ENCODE data around the gene ATP1A3. TPM values are rescaled to one million over a fixed set of nuclear protein-coding genes. Genes with fewer than 3 reads are reported as not detected.

ATP1A3 gene
- total and polyA plus RNA-seq, 9 donors, result 0.18 to 1.2 (median 0.56) TPM

- DNase-seq, result no peak
- peaks cover 4% of the 10 kb centered on the region for H3K27me3 ChIP-seq (ENCODE audit: control insufficient read depth, insufficient read depth, low read length)
- H3K36me3 ChIP-seq (ENCODE audit: control insufficient read depth, insufficient read depth, low read length), result no peaks in the 10 kb centered on the region
- H3K4me3 ChIP-seq (ENCODE audit: low read length), result no peak overlapping the region
- H3K27ac ChIP-seq (ENCODE audit: low read length), result no peak overlapping the region
- WGBS (ENCODE audit: insufficient coverage), result 87% methylated on average over 10 of the region's 10 CpGs
- H3K9me3 ChIP-seq (replicated peaks; ENCODE audit: control insufficient read depth, low read depth, low read length), result no peaks in the 10 kb centered on the region
- H3K4me1 ChIP-seq (ENCODE audit: control insufficient read depth, insufficient read depth, low read length), result no peaks in the 10 kb centered on the region
Measured at GRCh38 chr19:41987141-41987860, 6.7 kb downstream of the ATP1A3 start.

- Histone ChIP-seq H3K27me3 (ENCODE audit: control insufficient read depth, insufficient read depth, low read length) (no peaks in the 10 kb centered on the region), H3K4me1 (ENCODE audit: control insufficient read depth, insufficient read depth, low read length) (no peaks in the 10 kb centered on the region), H3K4me3 (ENCODE audit: low read length) (no peak overlapping the region), H3K36me3 (ENCODE audit: control insufficient read depth, insufficient read depth, low read length) (no peaks in the 10 kb centered on the region), H3K9me3 (replicated peaks; ENCODE audit: control insufficient read depth, low read depth, low read length) (no peaks in the 10 kb centered on the region), H3K27ac (ENCODE audit: low read length) (no peak overlapping the region)
- no peak for DNase-seq
- WGBS (ENCODE audit: insufficient coverage), result 95% methylated on average over 11 of the region's 17 CpGs
Measured at GRCh38 chr19:41984961-41985360, 9.1 kb downstream of the ATP1A3 start.

GRCh38 chr19:41981724-41982123 lies 12.3 kb downstream of the ATP1A3 start:
- Histone ChIP-seq H3K27ac (ENCODE audit: low read length) (no peak overlapping the region), H3K4me3 (ENCODE audit: low read length) (no peak overlapping the region), H3K4me1 (ENCODE audit: control insufficient read depth, insufficient read depth, low read length) (no peaks in the 10 kb centered on the region), H3K36me3 (ENCODE audit: control insufficient read depth, insufficient read depth, low read length) (no peaks in the 10 kb centered on the region), H3K27me3 (ENCODE audit: control insufficient read depth, insufficient read depth, low read length) (no peaks in the 10 kb centered on the region), H3K9me3 (replicated peaks; ENCODE audit: control insufficient read depth, low read depth, low read length) (no peaks in the 10 kb centered on the region)
- WGBS (ENCODE audit: insufficient coverage), result 83% methylated on average over 15 of the region's 15 CpGs
- DNase-seq, result no peak

DNA sequence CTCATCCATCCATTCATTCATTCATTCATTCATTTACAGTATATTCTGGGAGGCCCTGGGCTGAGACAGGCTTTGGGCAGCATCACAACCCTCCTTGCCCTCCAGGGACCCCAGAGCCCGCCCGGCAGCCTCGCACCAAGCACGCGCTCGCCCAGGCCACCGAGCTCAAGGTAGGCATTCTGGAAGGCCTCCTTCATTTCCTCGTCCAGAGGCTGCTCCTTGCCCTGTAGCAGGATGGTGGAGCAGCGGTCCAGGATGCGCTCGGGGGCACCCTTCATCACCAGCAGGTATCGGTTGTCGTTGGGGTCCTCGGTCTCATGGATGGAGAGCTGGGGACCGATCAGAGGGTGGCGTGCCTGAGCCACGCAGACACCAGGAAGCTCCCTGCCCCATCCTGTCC lies 15.6 kb downstream of the ATP1A3 start:
- 93% methylated on average over 14 of the region's 17 CpGs for WGBS (ENCODE audit: insufficient coverage)
- no peaks in the 10 kb centered on the region for H3K27me3 ChIP-seq (ENCODE audit: control insufficient read depth, insufficient read depth, low read length)
- no peak overlapping the region for H3K4me3 ChIP-seq (ENCODE audit: low read length)
- no peaks in the 10 kb centered on the region for H3K36me3 ChIP-seq (ENCODE audit: control insufficient read depth, insufficient read depth, low read length)
- no peaks in the 10 kb centered on the region for H3K4me1 ChIP-seq (ENCODE audit: control insufficient read depth, insufficient read depth, low read length)
- no peak for DNase-seq
- H3K9me3 ChIP-seq (replicated peaks; ENCODE audit: control insufficient read depth, low read depth, low read length), result no peaks in the 10 kb centered on the region
- no peak overlapping the region for H3K27ac ChIP-seq (ENCODE audit: low read length)

DNA sequence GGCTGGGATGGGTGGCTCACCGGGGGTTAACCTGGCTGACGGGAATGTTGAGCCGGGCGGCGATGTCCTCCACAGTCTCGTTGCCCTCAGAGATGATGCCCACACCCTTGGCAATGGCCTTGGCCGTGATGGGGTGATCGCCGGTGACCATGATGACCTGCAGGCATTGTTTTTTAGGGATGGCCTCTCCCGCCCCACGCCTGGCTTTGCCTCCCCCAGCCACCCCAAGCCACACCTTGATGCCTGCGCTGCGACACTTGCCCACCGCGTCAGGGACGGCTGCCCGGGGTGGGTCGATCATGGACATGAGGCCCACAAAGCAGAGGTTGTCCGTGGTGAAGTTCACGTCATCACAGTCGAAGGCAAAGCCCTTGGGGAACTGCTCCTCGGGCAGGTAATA lies 16.1 kb downstream of the ATP1A3 start:
- no peaks in the 10 kb centered on the region for H3K9me3 ChIP-seq (replicated peaks; ENCODE audit: control insufficient read depth, low read depth, low read length)
- no peaks in the 10 kb centered on the region for H3K36me3 ChIP-seq (ENCODE audit: control insufficient read depth, insufficient read depth, low read length)
- WGBS (ENCODE audit: insufficient coverage), result 80% methylated on average over 21 of the region's 22 CpGs
- no peak overlapping the region for H3K27ac ChIP-seq (ENCODE audit: low read length)
- no peaks in the 10 kb centered on the region for H3K4me1 ChIP-seq (ENCODE audit: control insufficient read depth, insufficient read depth, low read length)
- no peaks in the 10 kb centered on the region for H3K27me3 ChIP-seq (ENCODE audit: control insufficient read depth, insufficient read depth, low read length)
- DNase-seq, result no peak
- H3K4me3 ChIP-seq (ENCODE audit: low read length), result no peak overlapping the region

- Histone ChIP-seq H3K36me3 (ENCODE audit: control insufficient read depth, insufficient read depth, low read length) (no peaks in the 10 kb centered on the region), H3K4me3 (ENCODE audit: low read length) (no peak overlapping the region), H3K27me3 (ENCODE audit: control insufficient read depth, insufficient read depth, low read length) (no peaks in the 10 kb centered on the region), H3K9me3 (replicated peaks; ENCODE audit: control insufficient read depth, low read depth, low read length) (no peaks in the 10 kb centered on the region), H3K4me1 (ENCODE audit: control insufficient read depth, insufficient read depth, low read length) (no peaks in the 10 kb centered on the region), H3K27ac (ENCODE audit: low read length) (no peak overlapping the region)
- WGBS (ENCODE audit: insufficient coverage), result 57% methylated on average over 5 of the region's 8 CpGs
- DNase-seq, result no peak
Measured at GRCh38 chr19:41974652-41975051, 19.4 kb downstream of the ATP1A3 start.

DNA sequence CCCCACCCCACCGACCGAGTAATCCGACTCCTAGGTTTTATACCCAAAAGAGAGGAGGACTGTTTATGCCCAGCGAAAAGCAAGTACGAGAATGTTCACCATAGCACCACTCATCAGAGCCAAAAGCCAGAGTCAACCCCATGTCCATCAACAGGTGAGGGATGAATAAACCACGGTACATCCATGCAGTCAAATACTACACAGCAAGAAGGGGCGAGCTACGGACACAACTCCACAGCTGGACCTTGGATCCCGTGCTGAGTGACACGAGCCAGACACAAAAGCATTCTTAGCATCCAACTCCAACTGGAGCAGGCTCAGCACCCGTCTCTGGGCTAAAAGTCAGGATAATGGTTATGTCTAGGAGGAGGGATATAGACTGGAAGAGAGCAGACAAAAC lies 22.7 kb downstream of the ATP1A3 start:
- H3K4me1 ChIP-seq (ENCODE audit: control insufficient read depth, insufficient read depth, low read length), result no peaks in the 10 kb centered on the region
- 79% methylated on average over 4 of the region's 11 CpGs for WGBS (ENCODE audit: insufficient coverage)
- no peaks in the 10 kb centered on the region for H3K36me3 ChIP-seq (ENCODE audit: control insufficient read depth, insufficient read depth, low read length)
- H3K27ac ChIP-seq (ENCODE audit: low read length), result no peak overlapping the region
- H3K27me3 ChIP-seq (ENCODE audit: control insufficient read depth, insufficient read depth, low read length), result peaks cover 3% of the 10 kb centered on the region
- H3K9me3 ChIP-seq (replicated peaks; ENCODE audit: control insufficient read depth, low read depth, low read length), result no peaks in the 10 kb centered on the region
- H3K4me3 ChIP-seq (ENCODE audit: low read length), result no peak overlapping the region
- no peak for DNase-seq

DNA sequence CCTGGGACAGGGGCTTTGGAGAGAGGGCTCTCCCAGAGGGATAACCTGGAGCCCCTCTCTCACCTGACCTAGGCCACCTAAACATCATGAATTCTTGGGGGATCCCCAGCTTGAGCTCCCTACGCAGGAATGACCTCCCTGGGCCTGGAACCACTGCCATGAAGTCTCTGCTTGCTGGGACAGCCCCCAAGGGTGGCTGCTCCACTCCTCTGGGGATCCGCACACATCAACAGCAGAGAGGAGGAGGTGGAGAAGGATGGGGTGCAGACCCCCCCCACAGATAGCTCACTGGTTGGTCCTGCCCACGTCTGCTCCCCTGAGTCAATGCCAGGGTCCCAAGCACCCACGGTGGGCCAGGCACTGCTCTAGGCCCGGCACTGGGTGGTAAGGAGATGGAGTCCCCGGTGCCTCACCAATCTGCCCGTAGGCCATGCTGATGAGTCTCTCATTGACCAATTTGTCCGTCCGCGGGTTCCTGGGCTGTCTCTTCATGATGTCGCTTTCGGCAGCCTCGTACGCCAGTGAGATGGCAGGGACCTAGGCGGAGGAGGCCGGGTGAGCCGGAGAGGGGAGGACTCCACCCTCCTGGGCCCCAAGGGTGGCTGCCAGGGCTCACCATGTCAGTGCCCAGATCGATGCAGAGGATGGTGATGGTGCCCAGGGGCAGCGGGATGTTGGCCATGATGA lies 24.1 kb downstream of the ATP1A3 start:
- H3K27me3 ChIP-seq (ENCODE audit: control insufficient read depth, insufficient read depth, low read length), result peaks cover 3% of the 10 kb centered on the region
- H3K27ac ChIP-seq (ENCODE audit: low read length), result no peak overlapping the region
- DNase-seq, result no peak
- H3K4me3 ChIP-seq (ENCODE audit: low read length), result no peak overlapping the region
- WGBS (ENCODE audit: insufficient coverage), result 90% methylated on average over 18 of the region's 19 CpGs
- no peaks in the 10 kb centered on the region for H3K9me3 ChIP-seq (replicated peaks; ENCODE audit: control insufficient read depth, low read depth, low read length)
- no peaks in the 10 kb centered on the region for H3K4me1 ChIP-seq (ENCODE audit: control insufficient read depth, insufficient read depth, low read length)
- H3K36me3 ChIP-seq (ENCODE audit: control insufficient read depth, insufficient read depth, low read length), result no peaks in the 10 kb centered on the region

- no peak for DNase-seq
- no peaks in the 10 kb centered on the region for H3K36me3 ChIP-seq (ENCODE audit: control insufficient read depth, insufficient read depth, low read length)
- no peaks in the 10 kb centered on the region for H3K4me1 ChIP-seq (ENCODE audit: control insufficient read depth, insufficient read depth, low read length)
- peaks cover 3% of the 10 kb centered on the region for H3K27me3 ChIP-seq (ENCODE audit: control insufficient read depth, insufficient read depth, low read length)
- 71% methylated on average over 18 of the region's 28 CpGs for WGBS (ENCODE audit: insufficient coverage)
- H3K4me3 ChIP-seq (ENCODE audit: low read length), result no peak overlapping the region
- H3K9me3 ChIP-seq (replicated peaks; ENCODE audit: control insufficient read depth, low read depth, low read length), result no peaks in the 10 kb centered on the region
- H3K27ac ChIP-seq (ENCODE audit: low read length), result no peak overlapping the region
Measured at GRCh38 chr19:41968751-41969595, 25.1 kb downstream of the ATP1A3 start.
